ENCODE data around the gene SLC2A4RG. TPM values are rescaled to one million over a fixed set of nuclear protein-coding genes. Genes with fewer than 3 reads are reported as not detected.
A peak's percentile ranks its signal among the peaks of the same experiment; 100 is the strongest.

Gene SLC2A4RG
- total and polyA plus RNA-seq, 2 of the 13 experiments (the other 11 are each of a cell fraction or from before 2014, with no cell fraction given): 91.4 to 95.9 TPM

DNA sequence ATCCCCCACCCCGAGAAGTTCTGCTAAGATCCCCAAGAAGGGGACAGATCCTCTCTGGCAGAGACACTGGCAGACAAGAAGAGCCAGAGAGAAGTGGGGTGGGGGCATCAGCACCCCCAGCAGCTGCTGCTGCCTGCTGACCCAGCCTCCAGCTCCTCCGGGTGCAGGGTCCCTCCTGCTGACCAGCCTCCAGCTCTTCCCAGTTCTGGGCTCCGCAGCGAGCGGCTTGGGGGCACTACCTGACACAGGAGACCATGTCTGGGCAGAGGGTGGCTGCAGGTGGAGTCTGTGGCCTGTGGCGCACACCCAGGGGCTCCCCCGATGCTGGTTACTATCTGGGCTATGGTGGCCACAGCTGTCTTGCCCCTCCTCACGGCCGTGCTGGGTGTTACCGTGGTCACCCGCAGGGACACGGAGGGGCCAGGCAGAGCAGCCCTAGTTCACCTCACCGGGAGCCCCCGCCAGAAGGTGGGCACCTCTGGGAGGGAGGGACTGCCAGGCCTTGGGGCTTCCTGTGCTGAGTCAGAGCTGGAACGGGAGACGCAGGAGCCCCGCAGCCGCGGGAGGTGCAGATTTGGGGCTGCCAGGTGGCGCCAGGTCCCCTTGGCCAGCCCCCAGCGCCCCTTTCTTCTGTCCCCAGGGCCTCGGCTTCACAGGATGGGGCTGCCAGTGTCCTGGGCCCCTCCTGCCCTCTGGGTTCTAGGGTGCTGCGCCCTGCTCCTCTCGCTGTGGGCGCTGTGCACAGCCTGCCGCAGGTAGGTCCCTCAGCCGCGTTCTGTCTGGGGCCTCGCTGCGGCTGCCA lies 2.5 kb upstream of the SLC2A4RG start (continued):
- TF ChIP-seq, protein P1, sequence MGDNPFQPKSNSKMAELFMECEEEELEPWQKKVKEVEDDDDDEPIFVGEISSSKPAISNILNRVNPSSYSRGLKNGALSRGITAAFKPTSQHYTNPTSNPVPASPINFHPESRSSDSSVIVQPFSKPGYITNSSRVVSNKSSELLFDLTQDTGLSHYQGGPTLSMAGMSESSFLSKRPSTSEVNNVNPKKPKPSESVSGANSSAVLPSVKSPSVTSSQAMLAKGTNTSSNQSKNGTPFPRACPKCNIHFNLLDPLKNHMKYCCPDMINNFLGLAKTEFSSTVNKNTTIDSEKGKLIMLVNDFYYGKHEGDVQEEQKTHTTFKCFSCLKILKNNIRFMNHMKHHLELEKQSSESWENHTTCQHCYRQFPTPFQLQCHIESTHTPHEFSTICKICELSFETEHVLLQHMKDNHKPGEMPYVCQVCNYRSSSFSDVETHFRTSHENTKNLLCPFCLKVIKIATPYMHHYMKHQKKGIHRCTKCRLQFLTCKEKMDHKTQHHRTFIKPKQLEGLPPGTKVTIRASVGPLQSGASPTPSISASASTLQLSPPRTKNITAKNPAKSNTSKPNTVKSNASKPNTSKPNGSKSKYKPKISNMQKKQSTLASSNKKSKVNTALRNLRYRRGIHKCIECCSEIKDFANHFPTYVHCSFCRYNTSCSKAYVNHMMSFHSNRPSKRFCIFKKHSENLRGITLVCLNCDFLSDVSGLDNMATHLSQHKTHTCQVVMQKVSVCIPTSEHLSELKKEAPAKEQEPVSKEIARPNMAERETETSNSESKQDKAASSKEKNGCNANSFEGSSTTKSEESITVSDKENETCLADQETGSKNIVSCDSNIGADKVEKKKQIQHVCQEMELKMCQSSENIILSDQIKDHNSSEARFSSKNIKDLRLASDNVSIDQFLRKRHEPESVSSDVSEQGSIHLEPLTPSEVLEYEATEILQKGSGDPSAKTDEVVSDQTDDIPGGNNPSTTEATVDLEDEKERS (CRISPR knock-in tag; IDR thresholded peaks at IDR 0.05): no peak
- peak; percentile 25; the same call in 1 of the 2 replicates for TF ChIP-seq HOXA3 (CRISPR knock-in tag; IDR thresholded peaks at IDR 0.05)
- no peak for TF ChIP-seq PHB2 (IDR thresholded peaks at IDR 0.05; ENCODE audit: partially characterized antibody)
- TF ChIP-seq ZBTB38 (CRISPR knock-in tag; IDR thresholded peaks at IDR 0.05): no peak; the same call in 1 of the 2 replicates
- TF ChIP-seq GLI4 (CRISPR knock-in tag; IDR thresholded peaks at IDR 0.05; ENCODE audit: borderline replicate concordance): peak; percentile 41; the same call in 1 of the 2 replicates
- TF ChIP-seq YY1 (IDR thresholded peaks at IDR 0.05; ENCODE audit: insufficient read depth, insufficient replicate concordance, low read depth, low read length): no peak
- TF ChIP-seq RBM39 (IDR thresholded peaks at IDR 0.05; ENCODE audit: low read depth, low read length, poor library complexity, severe bottlenecking): peak; percentile 46
- TF ChIP-seq, protein P2, sequence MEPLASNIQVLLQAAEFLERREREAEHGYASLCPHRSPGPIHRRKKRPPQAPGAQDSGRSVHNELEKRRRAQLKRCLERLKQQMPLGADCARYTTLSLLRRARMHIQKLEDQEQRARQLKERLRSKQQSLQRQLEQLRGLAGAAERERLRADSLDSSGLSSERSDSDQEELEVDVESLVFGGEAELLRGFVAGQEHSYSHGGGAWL (CRISPR knock-in tag; IDR thresholded peaks at IDR 0.05): 0 out of 2 replicates have a peak, but pooled peaks have one; percentile 62
- TF ChIP-seq FIP1L1 (IDR thresholded peaks at IDR 0.05; ENCODE audit: borderline replicate concordance, insufficient read depth, low read depth, low read length): peak; percentile 90; the same call in 1 of the 2 replicates
- 0 out of 2 replicates have a peak, but pooled peaks have one; percentile 24 for TF ChIP-seq ZNF230 (CRISPR knock-in tag; IDR thresholded peaks at IDR 0.05)
- TF ChIP-seq POLR2AphosphoS5 (IDR thresholded peaks at IDR 0.05; ENCODE audit: low read depth, low read length): peak; percentile 13; the same call in 1 of the 2 replicates
- peak; percentile 40; the same call in 1 of the 2 replicates for TF ChIP-seq ZNF556 (CRISPR knock-in tag; IDR thresholded peaks at IDR 0.05; ENCODE audit: borderline replicate concordance)
- TF ChIP-seq, protein P3, sequence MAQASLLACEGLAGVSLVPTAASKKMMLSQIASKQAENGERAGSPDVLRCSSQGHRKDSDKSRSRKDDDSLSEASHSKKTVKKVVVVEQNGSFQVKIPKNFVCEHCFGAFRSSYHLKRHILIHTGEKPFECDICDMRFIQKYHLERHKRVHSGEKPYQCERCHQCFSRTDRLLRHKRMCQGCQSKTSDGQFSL (CRISPR knock-in tag; IDR thresholded peaks at IDR 0.05): no peak; the same call in 1 of the 2 replicates
- no peak for TF ChIP-seq ZNF660 (CRISPR knock-in tag; IDR thresholded peaks at IDR 0.05; ENCODE audit: borderline replicate concordance, low read depth)
- 0 out of 2 replicates have a peak, but pooled peaks have one; percentile 6 for TF ChIP-seq BCL6 (CRISPR knock-in tag; IDR thresholded peaks at IDR 0.05)
- TF ChIP-seq ZNF30 (CRISPR knock-in tag; IDR thresholded peaks at IDR 0.05): no peak
- TF ChIP-seq MAFF (IDR thresholded peaks at IDR 0.05; ENCODE audit: low read depth, low read length): no peak
- TF ChIP-seq ZNF773 (CRISPR knock-in tag; IDR thresholded peaks at IDR 0.05; ENCODE audit: borderline replicate concordance): 0 out of 2 replicates have a peak, but pooled peaks have one; percentile 40
- TF ChIP-seq ZNF333 (CRISPR knock-in tag; IDR thresholded peaks at IDR 0.05; ENCODE audit: borderline replicate concordance): no peak; the same call in 1 of the 2 replicates
- TF ChIP-seq EED (CRISPR knock-in tag; IDR thresholded peaks at IDR 0.05): peak; percentile 77
- TF ChIP-seq ZMYM4 (CRISPR knock-in tag; IDR thresholded peaks at IDR 0.05): no peak
- TF ChIP-seq, protein P4, sequence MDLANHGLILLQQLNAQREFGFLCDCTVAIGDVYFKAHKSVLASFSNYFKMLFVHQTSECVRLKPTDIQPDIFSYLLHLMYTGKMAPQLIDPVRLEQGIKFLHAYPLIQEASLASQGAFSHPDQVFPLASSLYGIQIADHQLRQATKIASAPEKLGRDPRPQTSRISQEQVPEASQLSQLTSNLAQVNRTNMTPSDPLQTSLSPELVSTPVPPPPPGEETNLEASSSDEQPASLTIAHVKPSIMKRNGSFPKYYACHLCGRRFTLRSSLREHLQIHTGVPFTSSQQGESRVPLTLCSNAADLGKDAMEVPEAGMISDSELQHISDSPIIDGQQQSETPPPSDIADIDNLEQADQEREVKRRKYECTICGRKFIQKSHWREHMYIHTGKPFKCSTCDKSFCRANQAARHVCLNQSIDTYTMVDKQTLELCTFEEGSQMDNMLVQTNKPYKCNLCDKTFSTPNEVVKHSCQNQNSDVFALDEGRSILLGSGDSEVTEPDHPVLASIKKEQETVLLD (CRISPR knock-in tag; IDR thresholded peaks at IDR 0.05; ENCODE audit: low read depth): no peak

Measured in HepG2 (cell line).